ENCODE measurements around the gene UGT2B17. TPM values are rescaled to one million over a fixed set of nuclear protein-coding genes. Genes with fewer than 3 reads are reported as not detected.

UGT2B17 gene
- total RNA-seq, 2 experiments from 2014 or later, result not detected

DNA sequence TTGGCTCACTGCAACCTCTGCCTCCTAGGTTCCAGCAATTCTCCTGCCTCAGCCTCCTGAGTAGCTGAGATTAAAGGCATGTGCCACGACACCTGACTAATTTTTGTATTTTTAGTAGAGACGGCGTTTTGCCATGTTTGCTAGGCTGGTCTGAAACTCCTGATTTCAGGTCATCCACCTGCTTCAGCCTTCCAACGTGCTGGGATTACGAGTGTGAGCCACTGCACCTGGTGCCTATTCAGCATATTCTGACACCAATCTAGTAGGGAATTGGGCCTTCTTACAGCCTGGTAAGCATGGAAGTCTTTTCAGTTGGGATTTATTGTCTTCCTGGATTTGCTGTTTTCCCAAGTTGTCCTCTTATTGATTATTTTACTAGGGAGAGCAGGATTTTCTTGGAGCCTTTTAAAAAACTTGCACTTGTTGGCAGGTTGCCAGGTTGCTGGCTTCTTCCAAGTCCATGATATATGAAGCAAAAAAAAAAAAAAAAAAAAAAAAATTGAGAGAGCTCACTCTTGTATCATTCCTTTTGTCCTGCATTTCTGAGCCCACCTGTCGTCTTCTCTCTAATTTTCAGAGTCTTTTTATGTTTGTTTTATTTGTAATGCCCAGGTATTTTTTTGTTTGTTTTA, 85.2 kb downstream of the UGT2B17 start:
- CTCF ChIA-PET, result no interaction called here
- DNase-seq (no peak), ATAC-seq (no peak)
- peaks cover 4% of the 10 kb centered on the region for H3K4me1 Mint-ChIP-seq
- no peaks in the 10 kb centered on the region for H3K27me3 Mint-ChIP-seq
- H3K36me3 Mint-ChIP-seq, result no peaks in the 10 kb centered on the region
- no peaks in the 10 kb centered on the region for H3K9me3 Mint-ChIP-seq (ENCODE audit: low read depth)
- H3K27ac Mint-ChIP-seq, result no peak overlapping the region
- no peak overlapping the region for H3K4me3 Mint-ChIP-seq

DNA sequence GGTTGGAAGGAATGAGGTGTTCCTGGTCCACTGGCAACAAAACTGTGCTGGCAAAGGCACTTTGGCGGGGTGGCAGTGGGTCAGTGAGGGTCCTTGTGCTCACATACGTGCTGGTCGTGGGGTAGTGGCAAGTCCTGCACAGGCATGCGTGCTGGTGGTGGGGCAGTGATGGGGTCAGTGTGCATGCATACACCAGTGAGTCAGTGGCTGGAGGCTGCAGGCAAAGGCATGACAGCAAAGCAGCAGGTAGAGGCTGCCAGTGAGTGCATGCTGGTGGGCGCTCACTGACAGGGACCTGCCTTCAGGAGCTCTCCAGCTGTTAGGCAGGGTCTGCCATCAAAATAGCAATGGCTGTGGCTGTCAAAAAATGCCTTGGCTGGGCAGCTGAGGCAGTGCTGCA, 86.8 kb downstream of the UGT2B17 start:
- CTCF ChIA-PET, result no interaction called here
- Mint-ChIP-seq H3K4me1 (peaks cover 1% of the 10 kb centered on the region), H3K27ac (no peak overlapping the region), H3K4me3 (no peak overlapping the region), H3K36me3 (no peaks in the 10 kb centered on the region), H3K9me3 (ENCODE audit: low read depth) (no peaks in the 10 kb centered on the region), H3K27me3 (no peaks in the 10 kb centered on the region)
- no peak for ATAC-seq
- DNase-seq, result no peak

Other genes starting within 250 kb of the UGT2B17 start
- gene YTHDC1, start 226.2 kb downstream of the UGT2B17 start, total RNA-seq, result 10 to 100 TPM; 70.7 to 76.6 TPM
- gene TMPRSS11E, start 128.9 kb downstream of the UGT2B17 start, total RNA-seq, result under 1 TPM in 1 of 2 experiments, not detected in 1; 0.12 TPM
- not detected for gene UGT2B15, start 94.3 kb upstream of the UGT2B17 start, total RNA-seq
- gene UGT2B10, start 239.7 kb upstream of the UGT2B17 start, total RNA-seq, result not detected